SK-N-SH treated with all-trans-retinoic acid at 6 μM for 48 hours (cell line): ENCODE data around the gene SHC3.

ENCODE experiments used
- ATAC-seq: fragments of 200-7000 bp; cut with Tn5 transposase; 3 replicates; pipeline ENCODE4 v1.9.1; 2020; ENCODE audit warnings: mild to moderate bottlenecking, moderate library complexity
- ARNTL ChIP-seq: fragments of 450-650 bp; formaldehyde crosslinking; IDR thresholded peaks from 2 replicates; pipeline ENCODE4 v1.5.0; 2020; ENCODE audit warnings: low read depth, mild to moderate bottlenecking, moderate library complexity, borderline replicate concordance
- BACH2 ChIP-seq: fragments of 250-450 bp; sonication (Bioruptor Pico); IDR thresholded peaks from 2 replicates; pipeline ENCODE4 v1.9.0; 2021; ENCODE audit warnings: mild to moderate bottlenecking, borderline replicate concordance
- CREB5 ChIP-seq: fragments of 250-450 bp; sonication (Bioruptor Pico); IDR thresholded peaks from 2 replicates; pipeline ENCODE4 v1.5.1; 2020; ENCODE audit warnings: low read depth, mild to moderate bottlenecking, moderate library complexity
- CSDC2 ChIP-seq: fragments of 250-450 bp; sonication (Bioruptor Pico); IDR thresholded peaks from 2 replicates; pipeline ENCODE4 v1.5.0; 2020; ENCODE audit warnings: mild to moderate bottlenecking, moderate library complexity
- CSRNP3 ChIP-seq: fragments of 250-450 bp; sonication (Bioruptor Pico); IDR thresholded peaks from 2 replicates; pipeline ENCODE4 v1.5.1; 2021; ENCODE audit warnings: mild to moderate bottlenecking, moderate library complexity
- ESRRG ChIP-seq: fragments of 250-450 bp; sonication (Bioruptor Pico); IDR thresholded peaks from 2 replicates; pipeline ENCODE4 v1.6.1; 2021; ENCODE audit warnings: mild to moderate bottlenecking
- OSR1 ChIP-seq: fragments of 250-450 bp; sonication (Bioruptor Pico); IDR thresholded peaks from 2 replicates; pipeline ENCODE4 v1.8.0; 2022; ENCODE audit warnings: moderate library complexity, mild to moderate bottlenecking, inconsistent platforms
- PATZ1 ChIP-seq: fragments of 250-450 bp; sonication (Bioruptor Pico); IDR thresholded peaks from 2 replicates; pipeline ENCODE4 v1.8.0; 2020; ENCODE audit warnings: mild to moderate bottlenecking, moderate library complexity, borderline replicate concordance
- POU6F1 ChIP-seq: fragments of 250-450 bp; sonication (Bioruptor Pico); IDR thresholded peaks from 2 replicates; pipeline ENCODE4 v1.8.0; 2021; ENCODE audit warnings: low read depth, mild to moderate bottlenecking, moderate library complexity, borderline replicate concordance
- PPARA ChIP-seq: fragments of 250-450 bp; sonication (Bioruptor Pico); IDR thresholded peaks from 2 replicates; pipeline ENCODE4 v1.5.0; 2020; ENCODE audit warnings: mild to moderate bottlenecking, borderline replicate concordance
- RARB ChIP-seq: fragments of 250-450 bp; sonication (Bioruptor Pico); IDR thresholded peaks from 2 replicates; pipeline ENCODE4 v1.8.0; 2021; ENCODE audit warnings: mild to moderate bottlenecking, moderate library complexity
- SNAI2 ChIP-seq: fragments of 250-450 bp; sonication (Bioruptor Pico); IDR thresholded peaks from 2 replicates; pipeline ENCODE4 v1.5.0; 2020; ENCODE audit warnings: mild to moderate bottlenecking, moderate library complexity
- TCF4 ChIP-seq: fragments of 250-450 bp; sonication (Bioruptor Pico); IDR thresholded peaks from 2 replicates; pipeline ENCODE4 v1.8.0; 2021; ENCODE audit warnings: mild to moderate bottlenecking, moderate library complexity, borderline replicate concordance
- TOX ChIP-seq: fragments of 250-450 bp; sonication (Bioruptor Pico); IDR thresholded peaks from 2 replicates; pipeline ENCODE4 v1.8.0; 2021; ENCODE audit warnings: mild to moderate bottlenecking, moderate library complexity, borderline replicate concordance
- TSHZ2 ChIP-seq: fragments of 250-450 bp; sonication (Bioruptor Pico); IDR thresholded peaks from 2 replicates; pipeline ENCODE4 v1.5.0; 2020; ENCODE audit warnings: mild to moderate bottlenecking, moderate library complexity
- ZC3H10 ChIP-seq: fragments of 250-450 bp; sonication (Bioruptor Pico); IDR thresholded peaks from 2 replicates; pipeline ENCODE4 v1.5.1; 2021; ENCODE audit warnings: mild to moderate bottlenecking, moderate library complexity
- ZFP3 ChIP-seq: fragments of 250-450 bp; sonication (Bioruptor Pico); IDR thresholded peaks from 2 replicates; pipeline ENCODE4 v1.5.0; 2020; ENCODE audit warnings: mild to moderate bottlenecking, moderate library complexity
- ZFP30 ChIP-seq: fragments of 450-650 bp; formaldehyde crosslinking; IDR thresholded peaks from 2 replicates; pipeline ENCODE4 v1.5.0; 2022; ENCODE audit warnings: mild to moderate bottlenecking, moderate library complexity
- ZNF565 ChIP-seq: fragments of 450-650 bp; formaldehyde crosslinking; conservative IDR thresholded peaks from 2 replicates; pipeline ENCODE4 v1.5.0; 2020; ENCODE audit warnings: low read depth, mild to moderate bottlenecking, moderate library complexity
- ZNF70 ChIP-seq: fragments of 450-650 bp; formaldehyde crosslinking; IDR thresholded peaks from 2 replicates; pipeline ENCODE4 v1.5.0; 2020; ENCODE audit warnings: mild to moderate bottlenecking, moderate library complexity
- ZNF8 ChIP-seq: fragments of 450-650 bp; formaldehyde crosslinking; IDR thresholded peaks from 2 replicates; pipeline ENCODE4 v1.5.0; 2020; ENCODE audit warnings: mild to moderate bottlenecking, moderate library complexity

The SHC3 gene

GRCh38 chr9:89161221-89161620 is 17.4 kb downstream of the SHC3 start:
- TF ChIP-seq ZFP3 (CRISPR knock-in tag): no peak
- TF ChIP-seq ESRRG (CRISPR knock-in tag): no peak
- no peak for TF ChIP-seq TOX
- no peak for TF ChIP-seq POU6F1 (CRISPR knock-in tag)
- TF ChIP-seq TCF4 (CRISPR knock-in tag): no peak
- TF ChIP-seq PPARA (CRISPR knock-in tag): no peak
- no peak for TF ChIP-seq BACH2 (CRISPR knock-in tag)
- no peak for TF ChIP-seq CSDC2
- no peak for TF ChIP-seq ZNF8 (CRISPR knock-in tag)
- no peak for TF ChIP-seq ARNTL (CRISPR knock-in tag)
- TF ChIP-seq PATZ1 (CRISPR knock-in tag): no peak
- TF ChIP-seq CSRNP3 (CRISPR knock-in tag): no peak
- no peak for TF ChIP-seq TSHZ2 (CRISPR knock-in tag)
- no peak for TF ChIP-seq OSR1 (CRISPR knock-in tag)
- TF ChIP-seq ZNF70 (CRISPR knock-in tag): no peak
- TF ChIP-seq ZNF565 (CRISPR knock-in tag): no peak
- TF ChIP-seq CREB5 (CRISPR knock-in tag): no peak
- TF ChIP-seq SNAI2 (CRISPR knock-in tag): no peak
- no peak for TF ChIP-seq RARB
- no peak for TF ChIP-seq ZC3H10 (CRISPR knock-in tag)
- no peak for ATAC-seq

- ATAC-seq: no peak
- TF ChIP-seq ZFP30 (CRISPR knock-in tag): no peak
- TF ChIP-seq POU6F1 (CRISPR knock-in tag): no peak
- TF ChIP-seq TOX: no peak
- TF ChIP-seq ZNF8 (CRISPR knock-in tag): no peak
- TF ChIP-seq CSRNP3 (CRISPR knock-in tag): no peak
- TF ChIP-seq ZNF565 (CRISPR knock-in tag): no peak
- no peak for TF ChIP-seq BACH2 (CRISPR knock-in tag)
- TF ChIP-seq TSHZ2 (CRISPR knock-in tag): no peak
- no peak for TF ChIP-seq SNAI2 (CRISPR knock-in tag)
- TF ChIP-seq ZC3H10 (CRISPR knock-in tag): no peak
- TF ChIP-seq PATZ1 (CRISPR knock-in tag): no peak
- TF ChIP-seq ESRRG (CRISPR knock-in tag): no peak
These were observed 17.8 kb downstream of the SHC3 start for GRCh38 chr9:89160806-89161205.
